B cell (primary cell): Measurements from ENCODE around the gene FRMD4A.

Source experiments
- CTCF ChIP-seq: fragments of 200-600 bp; IDR thresholded peaks from one replicate; pipeline ENCODE4 v1.8.0; 2022; ENCODE audit warnings: antibody characterized with exemption, mild to moderate bottlenecking
- EZH2 ChIP-seq: IDR thresholded peaks from 2 replicates; pipeline ENCODE4 v1.6.1; 2012; ENCODE audit warnings: borderline replicate concordance, low read depth, mild to moderate bottlenecking, moderate library complexity, low read length; ENCODE audit not compliant: insufficient read depth, poor library complexity, severe bottlenecking

- TF ChIP-seq CTCF (no peak), EZH2 (no peak)
These were observed 445.3 kb downstream of the FRMD4A start for GRCh38 chr10:13885238-13885990.
